ENCODE measurements around the gene SPINT2. TPM values are rescaled to one million over a fixed set of nuclear protein-coding genes. Genes with fewer than 3 reads are reported as not detected.
A peak's percentile ranks its signal among the peaks of the same experiment; 100 is the strongest.

Gene SPINT2
- polyA plus RNA-seq, 2 of the 4 experiments (the other 2 are of a cell fraction) = 291 to 343 TPM

DNA sequence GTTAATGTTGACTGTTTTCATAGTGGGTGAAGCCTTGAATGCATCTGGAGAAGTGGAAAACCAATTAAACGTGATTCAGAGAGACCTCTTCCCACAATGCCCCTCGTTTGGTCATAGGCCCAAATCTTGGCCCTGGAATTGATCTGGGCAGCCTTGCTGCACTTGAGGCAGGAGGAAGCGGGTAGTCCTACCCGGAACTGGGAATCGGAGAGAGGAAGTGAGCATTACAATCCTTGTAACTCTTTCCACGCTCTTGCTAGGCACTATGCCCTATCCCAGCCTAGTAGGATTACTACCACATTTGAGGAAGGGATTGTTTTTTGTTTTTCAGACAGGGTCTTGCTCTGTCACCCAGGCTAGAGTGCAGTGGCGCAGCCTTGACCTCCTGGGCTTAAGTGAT lies 58.9 kb downstream of the SPINT2 start:
- Histone ChIP-seq H3K27ac (no peak overlapping the region), H3K9me3 (no peaks in the 10 kb centered on the region), H3K4me1 (0 out of 3 replicates have a peak, but pooled peaks cover 3% of the 10 kb centered on the region), H3K4me2 (no peak overlapping the region), H3K4me3 (no peak overlapping the region)
- DNase-seq (ENCODE audit: low read depth in 1 of 2, low spot score in 1 of 2) = no peak
- no peak for FAIRE-seq
- ATAC-seq = no peak
- WGBS (ENCODE audit: missing lambda C conversion rate) = 70% methylated on average over 7 of the region's 7 CpGs
- ChIA-PET CTCF (interaction anchor here (2.0 to 20.5 kb wide), 4 partner anchors 11 to 421 kb away, joined by 6 to 1052 read pairs (median 48); partner anchors contain the start of genes CATSPERG and PPP1R14A), POLR2A (no interaction called here)
- no peak for TF ChIP-seq MAFK (IDR thresholded peaks at IDR 0.05; ENCODE audit: partially characterized antibody)
- TF ChIP-seq, protein P1, sequence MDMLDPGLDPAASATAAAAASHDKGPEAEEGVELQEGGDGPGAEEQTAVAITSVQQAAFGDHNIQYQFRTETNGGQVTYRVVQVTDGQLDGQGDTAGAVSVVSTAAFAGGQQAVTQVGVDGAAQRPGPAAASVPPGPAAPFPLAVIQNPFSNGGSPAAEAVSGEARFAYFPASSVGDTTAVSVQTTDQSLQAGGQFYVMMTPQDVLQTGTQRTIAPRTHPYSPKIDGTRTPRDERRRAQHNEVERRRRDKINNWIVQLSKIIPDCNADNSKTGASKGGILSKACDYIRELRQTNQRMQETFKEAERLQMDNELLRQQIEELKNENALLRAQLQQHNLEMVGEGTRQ (IDR thresholded peaks at IDR 0.05) = no peak
- TF ChIP-seq TFCP2L1 (CRISPR knock-in tag; IDR thresholded peaks at IDR 0.05) = no peak
- TF ChIP-seq GATA3 (IDR thresholded peaks at IDR 0.05; ENCODE audit: borderline replicate concordance) = no peak
- TF ChIP-seq RNF2 (IDR thresholded peaks at IDR 0.05; ENCODE audit: borderline replicate concordance, low read depth) = no peak
- TF ChIP-seq, protein P2, sequence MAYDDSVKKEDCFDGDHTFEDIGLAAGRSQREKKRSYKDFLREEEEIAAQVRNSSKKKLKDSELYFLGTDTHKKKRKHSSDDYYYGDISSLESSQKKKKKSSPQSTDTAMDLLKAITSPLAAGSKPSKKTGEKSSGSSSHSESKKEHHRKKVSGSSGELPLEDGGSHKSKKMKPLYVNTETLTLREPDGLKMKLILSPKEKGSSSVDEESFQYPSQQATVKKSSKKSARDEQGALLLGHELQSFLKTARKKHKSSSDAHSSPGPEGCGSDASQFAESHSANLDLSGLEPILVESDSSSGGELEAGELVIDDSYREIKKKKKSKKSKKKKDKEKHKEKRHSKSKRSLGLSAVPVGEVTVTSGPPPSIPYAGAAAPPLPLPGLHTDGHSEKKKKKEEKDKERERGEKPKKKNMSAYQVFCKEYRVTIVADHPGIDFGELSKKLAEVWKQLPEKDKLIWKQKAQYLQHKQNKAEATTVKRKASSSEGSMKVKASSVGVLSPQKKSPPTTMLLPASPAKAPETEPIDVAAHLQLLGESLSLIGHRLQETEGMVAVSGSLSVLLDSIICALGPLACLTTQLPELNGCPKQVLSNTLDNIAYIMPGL (CRISPR knock-in tag; IDR thresholded peaks at IDR 0.05; ENCODE audit: borderline replicate concordance) = no peak
- no peak for TF ChIP-seq HOXA7 (CRISPR knock-in tag; IDR thresholded peaks at IDR 0.05)
- TF ChIP-seq E2F6 (IDR thresholded peaks at IDR 0.05; ENCODE audit: borderline replicate concordance, low read depth) = no peak
- no peak for TF ChIP-seq JUNB (IDR thresholded peaks at IDR 0.05)
- TF ChIP-seq, protein P3, sequence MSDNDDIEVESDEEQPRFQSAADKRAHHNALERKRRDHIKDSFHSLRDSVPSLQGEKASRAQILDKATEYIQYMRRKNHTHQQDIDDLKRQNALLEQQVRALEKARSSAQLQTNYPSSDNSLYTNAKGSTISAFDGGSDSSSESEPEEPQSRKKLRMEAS (IDR thresholded peaks at IDR 0.05) = no peak
- TF ChIP-seq BHLHE40 (IDR thresholded peaks at IDR 0.05; ENCODE audit: low read depth, low read length) = no peak

- Histone ChIP-seq H3K9me3 (no peaks in the 10 kb centered on the region), H3K4me1 (0 out of 3 replicates have a peak, but pooled peaks cover 3% of the 10 kb centered on the region), H3K4me2 (no peak overlapping the region), H3K27ac (no peak overlapping the region), H3K4me3 (no peak overlapping the region)
- no peak for TF ChIP-seq RCOR1 (IDR thresholded peaks at IDR 0.05; ENCODE audit: low read depth, low read length)
- TF ChIP-seq HOXB5 (CRISPR knock-in tag; IDR thresholded peaks at IDR 0.05) = no peak
- TF ChIP-seq BHLHE40 (IDR thresholded peaks at IDR 0.05; ENCODE audit: low read depth, low read length) = no peak
- TF ChIP-seq TFCP2L1 (CRISPR knock-in tag; IDR thresholded peaks at IDR 0.05) = no peak
- no peak for TF ChIP-seq RFX5 (IDR thresholded peaks at IDR 0.05)
- TF ChIP-seq CEBPB (IDR thresholded peaks at IDR 0.05) = no peak
- TF ChIP-seq, protein P1 (IDR thresholded peaks at IDR 0.05) = no peak
- TF ChIP-seq, protein P2 (CRISPR knock-in tag; IDR thresholded peaks at IDR 0.05; ENCODE audit: borderline replicate concordance) = no peak
- peak; percentile 13 for FAIRE-seq
- WGBS (ENCODE audit: missing lambda C conversion rate) = 75% methylated on average over 4 of the region's 4 CpGs
- ChIA-PET CTCF (interaction anchor here (4.3 to 20.5 kb wide), 2 partner anchors 11 to 79 kb away, joined by 28 to 1052 read pairs; partner anchors contain the start of genes CATSPERG and PPP1R14A), POLR2A (no interaction called here)
- DNase-seq (ENCODE audit: low read depth in 1 of 2, low spot score in 1 of 2) = no peak
- no peak for ATAC-seq
Measured at GRCh38 chr19:38324431-38324830, 60.1 kb downstream of the SPINT2 start.

DNA sequence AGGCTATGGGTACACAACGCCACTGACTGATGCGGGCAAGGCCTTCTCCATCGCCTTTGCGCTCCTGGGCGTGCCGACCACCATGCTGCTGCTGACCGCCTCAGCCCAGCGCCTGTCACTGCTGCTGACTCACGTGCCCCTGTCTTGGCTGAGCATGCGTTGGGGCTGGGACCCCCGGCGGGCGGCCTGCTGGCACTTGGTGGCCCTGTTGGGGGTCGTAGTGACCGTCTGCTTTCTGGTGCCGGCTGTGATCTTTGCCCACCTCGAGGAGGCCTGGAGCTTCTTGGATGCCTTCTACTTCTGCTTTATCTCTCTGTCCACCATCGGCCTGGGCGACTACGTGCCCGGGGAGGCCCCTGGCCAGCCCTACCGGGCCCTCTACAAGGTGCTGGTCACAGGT lies 62.2 kb downstream of the SPINT2 start:
- POLR2A ChIA-PET = no interaction called here
- no peak for DNase-seq (ENCODE audit: low read depth in 1 of 2, low spot score in 1 of 2)
- Histone ChIP-seq H3K9me3 (no peaks in the 10 kb centered on the region), H3K4me3 (no peak overlapping the region), H3K27ac (no peak overlapping the region), H3K4me1 (no peaks in the 10 kb centered on the region), H3K4me2 (no peak overlapping the region)
- no peak for ATAC-seq
- no peak for FAIRE-seq
- CTCF ChIA-PET = interaction anchor here (0.9 to 20.5 kb wide), 5 partner anchors 8 to 99 kb away, joined by 3 to 1052 read pairs (median 6); partner anchors contain the start of genes CATSPERG and PPP1R14A
- 86% methylated on average over 22 of the region's 22 CpGs for WGBS (ENCODE audit: missing lambda C conversion rate)
- TF ChIP-seq CHD4 (IDR thresholded peaks at IDR 0.05; ENCODE audit: borderline replicate concordance) = no peak
- TF ChIP-seq, protein P1 (IDR thresholded peaks at IDR 0.05) = no peak
- TF ChIP-seq BCL3 (IDR thresholded peaks at IDR 0.05) = no peak
- TF ChIP-seq RAD21 (conservative IDR thresholded peaks at IDR 0.05 in 1 of 2, IDR thresholded peaks at IDR 0.05 in 1 of 2) = no peak
- no peak for TF ChIP-seq ESRRA (IDR thresholded peaks at IDR 0.05; ENCODE audit: borderline replicate concordance, low read length)
- TF ChIP-seq KDM5A (IDR thresholded peaks at IDR 0.05) = no peak
- TF ChIP-seq CTCF (IDR thresholded peaks at IDR 0.05) = no peak
